H1 (cell line): Measurements from ENCODE around the gene CACNA1C. TPM values are rescaled to one million over a fixed set of nuclear protein-coding genes. Genes with fewer than 3 reads are reported as not detected.
A peak's percentile ranks its signal among the peaks of the same experiment; 100 is the strongest.

ENCODE experiments used
- E2F6 ChIP-seq: IDR thresholded peaks from 2 replicates; pipeline ENCODE4 v1.6.1; 2012; ENCODE audit warnings: inconsistent platforms
- RAD21 ChIP-seq, 2 experiments: IDR thresholded peaks in 1 of 2; conservative IDR thresholded peaks in 1 of 2; 2 replicates each; pipeline ENCODE4 v1.6.1; 2011; ENCODE audit warnings: low read depth in 2 of 2, low read length in 2 of 2, improper control_type of control experiment in 1 of 2, inconsistent platforms in 1 of 2, mild to moderate bottlenecking in 1 of 2, moderate library complexity in 1 of 2
- SIN3A ChIP-seq, 2 experiments: IDR thresholded peaks in 1 of 2; conservative IDR thresholded peaks in 1 of 2; 2 replicates each; pipeline ENCODE4 v1.6.1; 2011 to 2012; ENCODE audit warnings: low read length in 2 of 2, improper control_type of control experiment in 1 of 2, low read depth in 1 of 2, mild to moderate bottlenecking in 1 of 2
- SP1 ChIP-seq: IDR thresholded peaks from 2 replicates; pipeline ENCODE4 v1.6.1; 2011; ENCODE audit warnings: low read depth, low read length
- polyA plus RNA-seq, 7 experiments: library from polyadenylated mRNA; depleted of rRNA in 3 of 7; stranded (reverse) in 5 of 7; unstranded in 2 of 7; fragments of >200 nt in 5 of 7; fragments of 200-250 nt in 2 of 7; gene quantifications; 1 replicate in 5 of 7; 2 replicates in 1 of 7; 4 replicates in 1 of 7; pipeline versions ENCODE4 v1.2.1 to v1.2.3, GENCODE V29; 2011 to 2013; ENCODE audit warnings: missing spikeins in 2 of 7, mixed read lengths in 2 of 7
- total RNA-seq: library from RNA; stranded (reverse); fragmentation: NEBNext Ultra II Directional; extraction: Animal tissue kit (Norgen Biotek cat#: 25700); gene quantifications from 2 replicates; pipeline ENCODE4 v1.2.1, GENCODE V29; 2021

The CACNA1C gene
- total and polyA plus RNA-seq, 2 of the 8 experiments (the other 6 are each of a cell fraction or from before 2014, with no cell fraction given): 1.3 TPM

- TF ChIP-seq SP1 (0 out of 2 replicates have a peak, but pooled peaks have one; percentile 26), SIN3A (conservative IDR thresholded peaks at IDR 0.05 in 1 of 2, IDR thresholded peaks at IDR 0.05 in 1 of 2; ENCODE audit: low read depth in 1 of 2, low read length in 2 of 2) (no peak), RAD21 (IDR thresholded peaks at IDR 0.05 in 1 of 2, conservative IDR thresholded peaks at IDR 0.05 in 1 of 2; ENCODE audit: low read depth in 2 of 2, low read length in 2 of 2) (peak; percentile 7 to 37; a peak in 3 of 4 replicates), E2F6 (peak; percentile 77)
- TF ChIP-seq, all 59 proteins: peak for 9
Measured at GRCh38 chr12:2376908-2377657, 324.3 kb downstream of the CACNA1C start (continued).
